T follicular helper cell (primary cell): Measurements from ENCODE around the gene PKIB.
"Not testable (repeated sequence)": the region's sequence is repeated elsewhere in the genome, so short reads cannot be mapped to it uniquely, and the experiment has no call there.

Experiments
- DNase-seq: peaks from one replicate; pipeline ENCODE4 v3.0.0-alpha.2; 2020; ENCODE audit warnings: low read depth

PKIB gene

DNA sequence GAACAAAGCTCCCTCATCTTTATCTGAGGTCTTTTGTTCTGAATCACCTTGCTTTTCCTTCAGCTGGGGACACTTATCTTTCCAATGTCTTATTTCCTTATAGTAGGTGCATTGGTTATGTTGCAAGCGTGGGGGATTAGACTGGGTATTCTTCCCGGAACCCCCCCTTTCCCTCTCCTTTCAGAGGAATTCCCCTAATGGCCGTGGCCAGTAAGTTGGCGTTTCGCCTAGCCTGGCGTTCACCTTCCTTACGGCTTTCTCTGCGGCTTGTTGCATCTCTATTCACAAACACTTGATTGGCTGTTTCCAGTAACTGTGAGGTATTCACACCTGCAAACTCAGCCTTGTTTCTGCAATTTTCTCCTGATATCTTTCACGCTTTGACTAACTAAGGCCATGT, 136.5 kb downstream of the PKIB start:
- no peak for DNase-seq

DNA sequence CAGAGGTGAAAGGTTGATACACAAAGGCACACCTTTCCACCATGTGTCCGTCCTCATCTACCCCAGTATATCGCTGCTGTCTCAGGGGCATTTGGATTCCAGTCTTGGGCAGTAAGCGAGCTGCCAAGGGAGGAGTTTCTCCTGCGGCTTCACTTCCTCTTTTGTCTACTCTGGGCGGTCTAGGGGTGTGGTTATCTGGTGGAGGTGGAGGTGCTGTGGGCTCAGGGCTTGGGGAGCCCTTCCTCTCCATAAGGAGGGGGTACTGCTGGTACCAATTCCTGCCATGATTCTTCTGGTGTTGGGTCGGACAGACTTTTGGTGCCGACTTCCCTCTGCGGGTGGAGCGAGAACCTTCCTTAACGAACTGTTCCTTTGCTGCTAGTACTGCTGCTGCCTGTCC, 137.4 kb downstream of the PKIB start:
- no peak for DNase-seq

DNA sequence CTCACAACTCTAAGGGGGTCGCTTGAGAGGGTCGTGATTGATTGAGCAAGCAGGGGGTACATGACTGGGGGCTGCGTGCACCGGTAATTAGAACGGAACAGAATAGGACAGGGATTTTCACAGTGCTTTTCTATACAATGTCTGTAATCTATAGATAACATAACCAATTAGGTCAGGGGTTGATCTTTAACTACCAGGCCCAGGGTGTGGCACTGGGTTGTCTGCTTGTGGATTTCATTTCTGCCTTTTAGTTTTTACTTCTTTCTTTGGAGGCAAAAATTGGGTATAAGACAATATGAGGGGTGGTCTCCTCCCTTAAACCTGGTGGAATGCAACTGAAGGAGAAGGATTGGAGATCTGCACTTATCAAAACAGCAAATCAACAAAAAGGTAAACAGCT, 138.7 kb downstream of the PKIB start:
- DNase-seq, result not testable (repeated sequence)

DNA sequence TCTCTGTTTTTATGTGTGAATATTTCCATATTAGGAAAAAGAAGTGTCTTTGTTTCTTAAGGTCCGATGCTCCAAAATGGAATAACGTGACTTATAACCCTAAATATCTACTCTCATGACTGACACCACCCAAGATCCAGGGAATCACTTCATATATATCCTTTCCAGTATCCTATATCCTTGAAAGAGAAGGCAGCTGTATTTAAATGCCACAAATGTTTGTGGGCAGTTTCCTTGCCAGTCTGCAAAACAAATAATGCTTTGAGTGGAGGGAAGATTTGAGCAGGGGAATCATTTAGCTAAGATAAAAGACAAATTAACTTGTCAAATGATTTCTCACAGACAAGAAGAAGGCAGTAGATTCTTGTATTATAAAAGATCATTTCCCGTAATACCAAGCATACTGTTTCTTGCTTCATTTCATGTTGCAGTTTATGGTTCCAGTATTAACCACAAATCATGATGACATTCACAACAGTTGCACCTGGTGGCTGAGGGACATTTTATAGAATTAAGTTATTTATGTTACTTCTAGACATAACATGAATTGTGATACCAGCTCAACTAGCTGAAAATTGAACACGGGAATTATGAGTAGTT, 139.3 kb downstream of the PKIB start:
- DNase-seq, result no peak

DNA sequence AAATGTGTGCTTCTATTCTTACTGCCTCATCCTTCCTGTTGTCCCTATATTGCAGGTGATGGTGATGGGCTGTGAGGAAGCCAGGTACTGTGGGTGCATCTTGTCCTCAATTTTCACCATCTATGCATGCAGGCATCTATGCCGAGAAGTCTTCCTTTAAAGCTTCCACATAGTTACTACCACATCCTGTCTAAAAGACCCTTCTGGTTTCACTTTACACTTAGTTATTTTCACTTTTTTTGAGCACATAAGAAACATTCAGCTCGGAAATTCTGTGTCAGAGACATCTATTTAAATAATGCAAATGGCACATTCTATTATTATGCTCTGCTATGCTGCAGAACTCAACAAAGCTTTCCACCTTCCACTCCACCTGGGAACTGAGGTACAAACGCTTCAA, 141.1 kb downstream of the PKIB start:
- DNase-seq, result no peak

DNA sequence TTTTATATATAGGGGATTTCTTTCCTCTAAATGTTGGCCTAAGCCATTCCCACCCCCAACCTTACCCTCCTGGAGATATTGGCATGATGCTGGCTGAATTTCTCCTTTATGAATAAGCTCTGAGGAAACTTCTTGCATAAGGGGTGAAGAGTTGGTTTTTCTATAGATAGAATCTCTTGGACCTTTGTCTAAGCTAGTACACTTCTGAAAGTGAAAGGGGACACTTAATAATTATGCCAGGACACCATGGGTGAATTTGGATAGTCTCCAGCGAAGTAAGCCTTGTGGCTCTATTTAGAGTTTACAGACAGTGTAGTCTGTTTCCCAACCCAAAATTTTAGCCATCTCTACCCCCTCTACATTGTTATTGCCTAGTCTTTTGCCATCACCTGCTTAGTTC, 142.3 kb downstream of the PKIB start:
- no peak for DNase-seq

DNA sequence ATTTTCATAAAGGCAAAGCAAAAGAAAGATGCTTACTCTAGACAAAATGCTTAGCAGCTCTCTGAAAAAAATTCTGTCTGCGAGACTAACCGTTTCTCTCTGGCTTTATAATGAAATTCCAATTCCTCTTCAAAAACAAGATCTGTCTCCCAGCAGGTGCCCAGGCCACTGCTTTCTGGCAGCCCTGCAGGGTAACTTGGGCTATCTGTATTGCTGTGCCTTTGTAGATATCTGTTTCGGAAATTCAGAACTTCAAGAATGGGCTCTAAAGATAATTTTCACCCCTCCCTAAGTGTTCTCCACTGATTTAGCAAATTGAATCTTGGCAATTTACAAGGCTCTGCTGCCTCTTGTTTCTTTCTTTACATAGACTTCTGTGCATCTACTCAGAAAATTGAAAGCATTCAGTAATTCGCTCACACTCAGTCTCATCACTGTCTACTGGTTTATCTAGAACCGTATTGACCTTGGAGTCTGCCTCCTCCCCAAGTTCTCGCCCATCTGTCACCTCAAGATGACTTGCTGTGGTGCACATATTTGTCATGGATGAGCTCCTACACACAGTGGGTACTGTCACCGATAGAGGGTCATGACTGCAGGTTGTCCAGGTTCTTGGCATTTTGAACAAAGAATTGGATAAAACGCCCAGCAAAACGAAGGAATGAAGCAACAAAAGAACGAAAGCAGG, 142.9 kb downstream of the PKIB start:
- no peak for DNase-seq

GRCh38 chr6:122753688-122754056, 143.5 kb downstream of the PKIB start:
- no peak for DNase-seq

DNA sequence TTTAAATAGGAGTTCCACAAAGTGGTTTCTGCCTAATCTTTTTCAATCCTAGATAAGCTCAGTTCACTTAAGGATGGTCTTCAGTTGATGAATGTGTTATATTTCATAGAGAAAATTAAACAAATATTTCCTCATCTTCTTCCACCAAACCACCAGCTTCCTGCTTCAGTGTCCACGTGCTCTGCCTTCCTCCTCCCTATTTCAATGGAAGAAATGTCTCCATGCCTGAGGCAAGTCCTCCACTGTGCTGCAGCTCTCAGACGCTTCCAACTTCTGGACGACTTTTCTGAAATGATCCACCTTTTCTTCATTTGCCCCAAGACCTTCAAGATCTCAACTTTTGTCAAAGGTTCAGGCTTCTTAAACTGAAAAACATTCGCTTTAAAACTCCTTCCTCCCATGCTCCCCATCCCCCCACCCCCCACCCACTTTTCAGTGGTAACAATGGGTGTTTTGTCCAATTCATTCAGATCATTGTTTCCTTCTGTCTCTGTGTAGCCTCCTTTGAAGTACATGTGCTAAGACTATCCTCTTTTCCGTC, 144.1 kb downstream of the PKIB start:
- no peak for DNase-seq

- DNase-seq, result no peak
Observed at GRCh38 chr6:122755901-122756300, 145.7 kb downstream of the PKIB start.

DNA sequence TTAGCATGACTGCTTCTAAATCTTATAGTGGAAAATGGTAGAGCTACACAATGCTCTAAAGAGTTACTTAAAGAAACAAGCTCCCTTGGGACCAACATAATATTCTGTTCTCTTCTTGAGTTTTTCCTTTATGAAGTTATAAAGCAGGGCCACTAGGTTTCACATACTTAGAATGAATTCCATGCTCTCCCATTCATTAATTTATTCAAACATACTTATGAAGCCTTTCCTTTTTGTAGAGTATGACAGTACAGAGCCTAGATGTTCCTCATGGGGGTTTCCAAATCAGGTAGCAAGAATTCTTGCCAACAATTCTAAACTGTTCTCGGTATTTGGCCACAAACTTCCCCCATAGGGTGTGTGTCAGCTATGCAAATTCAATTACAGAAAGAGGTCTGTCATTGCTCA, 148.7 kb downstream of the PKIB start:
- no peak for DNase-seq

GRCh38 chr6:122760330-122760729, 150.1 kb downstream of the PKIB start:
- no peak for DNase-seq

DNA sequence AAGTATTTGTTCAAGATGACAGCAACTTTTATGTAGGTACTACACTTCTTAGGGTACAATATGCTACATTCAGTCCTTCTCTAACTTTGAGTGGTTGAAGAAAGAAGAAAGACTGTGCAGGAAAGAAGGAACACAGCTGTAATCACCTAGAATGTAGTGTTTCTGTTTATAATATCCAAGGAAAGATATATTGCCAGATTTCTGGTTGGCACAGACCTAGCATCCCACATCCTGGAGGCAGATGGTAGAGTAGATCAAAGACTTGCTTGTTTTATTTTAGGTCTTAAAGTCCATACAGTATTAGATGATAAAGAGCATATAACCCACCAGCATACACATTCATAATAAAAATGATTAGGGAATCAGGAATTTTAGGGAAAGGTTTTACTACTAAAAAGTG, 156.1 kb downstream of the PKIB start:
- DNase-seq, result no peak

GRCh38 chr6:122770835-122771601, 160.8 kb downstream of the PKIB start:
- no peak for DNase-seq

DNA sequence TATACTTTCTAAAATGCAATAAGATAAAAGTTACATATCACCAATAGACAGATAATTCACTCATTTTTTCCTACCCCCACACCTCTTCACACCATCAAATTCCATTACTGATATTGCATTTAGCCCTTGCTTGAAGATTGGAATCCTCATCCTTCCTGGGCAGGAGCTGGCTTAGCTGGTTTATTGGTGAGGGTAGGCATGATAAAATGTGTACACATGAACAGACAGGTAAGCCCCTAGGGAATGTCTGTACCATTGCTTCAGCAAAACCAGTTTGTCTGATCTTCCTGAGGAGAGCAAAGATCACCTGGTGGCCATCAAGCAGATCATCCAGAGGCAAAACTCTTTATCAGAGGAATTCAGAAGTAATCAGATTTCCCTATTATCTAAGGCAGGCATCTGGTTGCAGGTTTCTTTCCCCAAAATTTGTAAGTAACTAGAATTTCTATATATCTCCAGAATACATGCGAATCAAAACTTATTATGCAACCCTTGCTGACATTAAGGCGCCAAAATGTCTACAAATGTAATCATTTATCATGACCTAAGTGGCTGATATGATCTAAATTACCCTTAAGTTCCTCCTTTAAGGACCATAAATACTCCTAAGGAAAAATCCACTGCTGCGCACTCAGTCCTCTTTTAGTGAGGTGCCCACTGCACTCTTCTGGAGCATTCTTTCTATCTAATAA, 162.7 kb downstream of the PKIB start:
- no peak for DNase-seq
